Jurkat, Clone E6-1 (cell line): ENCODE measurements around the gene GPR84.
"Not testable (repeated sequence)": the region's sequence is repeated elsewhere in the genome, so short reads cannot be mapped to it uniquely, and the experiment has no call there.

ENCODE experiments used
- DNase-seq: peaks from one replicate; pipeline ENCODE4 v3.0.0-alpha.2; 2011; ENCODE audit warnings: low read depth, low spot score
- H3K4me3 ChIP-seq: 2 replicates; pipeline ENCODE4 v1.5.1; 2011; ENCODE audit warnings: mild to moderate bottlenecking, low read length, control low read depth, moderate library complexity

The GPR84 gene

DNA sequence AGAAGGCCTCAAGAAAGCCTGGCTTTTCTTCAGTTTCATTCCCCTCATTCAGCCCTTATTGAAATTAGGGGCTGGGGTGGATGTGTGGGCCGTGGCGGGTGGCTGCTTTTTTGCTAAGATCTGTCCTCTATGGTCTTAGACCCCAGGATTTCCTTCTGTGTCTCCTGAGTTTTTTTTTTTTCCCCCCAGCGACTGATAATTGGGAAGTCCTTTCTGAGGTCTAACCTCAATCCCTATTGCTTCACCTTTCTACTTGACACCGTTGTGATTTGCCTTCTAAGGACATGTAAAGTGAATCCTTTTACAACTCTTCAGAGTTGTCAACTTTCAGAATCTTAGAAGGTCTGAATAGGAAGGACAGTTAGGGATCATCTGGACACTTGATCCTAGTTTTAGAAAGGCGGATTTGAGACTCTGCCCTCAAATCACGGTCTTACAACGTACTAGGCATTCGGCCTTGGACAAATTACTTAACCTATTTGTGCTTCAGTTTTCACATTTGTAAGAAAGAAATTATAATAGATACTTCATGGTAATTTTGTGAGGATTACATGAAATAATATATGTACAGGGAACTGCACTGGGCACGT, 4.4 kb downstream of the GPR84 start:
- DNase-seq: no peak
- H3K4me3 ChIP-seq: peak overlapping the region; percentile 85

DNA sequence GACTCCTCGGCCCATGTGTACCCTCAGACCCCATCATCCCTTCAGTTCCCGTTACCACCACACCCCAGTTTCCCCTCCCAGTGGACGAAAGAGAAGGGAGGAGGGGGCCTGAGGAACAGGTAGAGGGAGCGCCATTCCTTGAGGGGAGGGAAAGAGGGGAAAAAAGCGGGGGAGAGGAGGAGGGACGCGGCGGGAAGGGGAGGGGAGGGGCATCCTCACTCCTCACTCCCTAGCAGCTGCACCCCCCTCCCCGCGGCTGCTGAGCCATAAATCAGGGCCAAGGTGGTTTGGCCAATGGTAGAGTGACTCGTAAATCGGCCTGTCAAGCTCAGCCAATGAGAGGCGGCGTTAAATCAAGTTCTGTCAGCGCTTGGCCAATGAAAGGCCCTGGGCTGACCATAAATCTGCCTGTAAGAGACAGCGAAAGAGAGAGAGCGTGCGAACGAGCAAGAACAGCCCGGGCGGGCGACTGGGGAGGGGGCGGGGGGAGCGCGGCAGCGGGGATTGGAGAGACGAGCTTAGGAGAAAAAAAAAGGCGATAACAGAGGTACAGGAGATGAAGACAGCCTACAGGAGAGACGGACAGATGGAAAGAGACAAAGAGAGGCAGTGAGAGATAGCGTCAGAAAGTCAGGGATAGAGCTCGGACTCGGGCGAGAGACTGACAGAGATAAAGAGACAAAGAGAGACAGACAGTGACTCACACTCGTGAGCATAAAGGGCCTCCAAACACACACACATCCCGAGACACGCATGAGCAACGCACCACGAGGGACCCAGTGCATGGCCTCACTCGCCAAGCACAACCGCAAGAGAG, 5.1 kb downstream of the GPR84 start:
- DNase-seq: peak; percentile 100
- H3K4me3 ChIP-seq: peak overlapping the region; percentile 85

GRCh38 chr12:54358191-54358944, 5.9 kb downstream of the GPR84 start:
- peak; percentile 82 for DNase-seq
- H3K4me3 ChIP-seq: peak overlapping the region; percentile 85

GRCh38 chr12:54357506-54358190, 6.6 kb downstream of the GPR84 start:
- no peak for DNase-seq

DNA sequence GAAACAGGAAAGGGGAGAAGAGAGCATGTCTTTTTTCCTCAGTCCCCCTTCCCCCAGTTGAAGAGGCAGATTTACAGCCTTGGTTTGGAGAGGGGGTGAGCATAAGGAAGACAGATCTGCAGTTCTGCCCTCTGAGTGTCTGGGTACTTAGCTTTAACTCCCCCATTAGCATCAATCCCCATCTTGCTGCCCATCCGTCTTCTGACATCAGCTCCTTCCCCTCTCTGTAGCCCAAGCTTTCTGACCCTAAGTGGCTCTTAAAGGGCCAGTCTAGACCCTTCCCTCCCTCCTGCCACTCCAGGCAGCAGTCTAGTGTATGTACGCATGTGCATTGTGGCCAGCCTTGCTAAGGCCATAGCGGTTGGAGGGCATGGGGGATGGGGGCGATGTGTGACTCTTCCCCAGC, 7.3 kb downstream of the GPR84 start:
- no peak for DNase-seq
- no peak overlapping the region for H3K4me3 ChIP-seq

More at GRCh38 chr12:54357506-54358190, 6.6 kb downstream of the GPR84 start:
- peak overlapping the region; percentile 85 for H3K4me3 ChIP-seq

- H3K4me3 ChIP-seq: no peak overlapping the region
- DNase-seq: no peak
These were observed 8.1 kb downstream of the GPR84 start for GRCh38 chr12:54356228-54356627.

- DNase-seq: no peak
- H3K4me3 ChIP-seq: no peak overlapping the region
These were observed 9.0 kb downstream of the GPR84 start for GRCh38 chr12:54355104-54355815.

DNA sequence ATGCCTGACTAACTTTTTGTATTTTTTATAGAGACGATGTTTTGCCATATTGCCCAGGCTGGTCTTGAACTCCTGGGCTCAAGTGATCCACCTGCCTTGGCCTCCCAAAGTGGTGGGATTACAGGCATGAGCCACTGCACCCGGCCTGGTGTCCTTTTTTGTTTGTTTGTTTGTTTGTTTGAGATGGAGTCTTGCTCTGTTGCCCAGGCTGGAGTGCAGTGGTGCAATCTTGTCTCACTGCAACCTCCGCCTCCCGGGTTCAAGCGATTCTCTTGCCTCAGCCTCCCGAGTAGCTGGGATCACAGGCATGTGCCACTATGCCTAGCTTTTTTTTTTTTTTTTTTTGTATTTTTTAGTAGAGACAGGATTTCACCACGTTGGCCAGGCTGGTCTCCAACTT, 10.0 kb downstream of the GPR84 start:
- not testable (repeated sequence) for H3K4me3 ChIP-seq, DNase-seq

DNA sequence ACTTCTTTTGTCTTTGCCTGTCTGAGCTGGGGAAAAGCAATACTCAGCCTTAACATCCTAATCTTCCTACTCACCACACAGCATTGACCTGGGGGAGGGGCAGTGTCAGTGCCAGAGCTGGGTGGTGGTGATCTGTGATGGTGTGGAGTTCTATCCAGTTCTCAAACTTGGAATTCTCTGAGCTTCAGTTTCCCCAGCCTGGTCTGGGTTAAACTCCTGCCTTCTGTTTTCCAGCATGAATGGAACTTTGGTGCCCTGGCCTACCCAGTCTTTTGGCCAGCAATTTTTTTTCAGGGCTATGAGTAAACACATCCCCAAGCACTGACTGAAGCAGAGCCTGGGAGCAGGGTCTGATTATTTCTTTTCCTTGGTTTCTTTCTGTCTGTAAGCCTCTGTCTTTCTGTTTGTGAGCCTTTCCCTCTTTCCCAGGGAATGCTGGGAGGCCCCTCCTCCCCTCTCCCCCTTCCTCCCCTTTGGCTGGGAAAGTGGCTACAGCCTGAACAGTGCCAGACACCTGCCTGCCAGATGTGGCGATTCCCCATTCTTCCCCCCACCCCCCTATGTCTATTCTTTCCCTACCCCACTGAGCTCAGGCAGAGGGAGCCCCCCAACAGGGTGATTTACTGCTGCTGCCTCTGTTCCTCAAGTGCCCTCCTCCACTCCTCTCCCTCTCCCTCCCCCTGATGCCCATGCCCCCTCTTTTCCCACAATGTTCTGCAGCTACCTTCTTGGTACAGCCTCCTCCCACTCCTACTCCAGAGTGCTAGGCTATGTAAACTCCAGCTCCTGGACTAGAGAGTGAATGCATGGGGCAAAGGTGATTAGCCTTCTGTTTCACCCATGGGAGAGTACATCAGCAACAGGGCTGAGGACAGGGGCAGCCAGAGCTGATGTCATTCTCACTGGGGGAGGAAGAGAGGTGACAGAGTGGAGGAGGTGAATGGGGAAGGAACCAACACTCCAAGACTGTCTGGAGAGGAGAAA, 11.1 kb downstream of the GPR84 start:
- no peak for DNase-seq
- H3K4me3 ChIP-seq: no peak overlapping the region

DNA sequence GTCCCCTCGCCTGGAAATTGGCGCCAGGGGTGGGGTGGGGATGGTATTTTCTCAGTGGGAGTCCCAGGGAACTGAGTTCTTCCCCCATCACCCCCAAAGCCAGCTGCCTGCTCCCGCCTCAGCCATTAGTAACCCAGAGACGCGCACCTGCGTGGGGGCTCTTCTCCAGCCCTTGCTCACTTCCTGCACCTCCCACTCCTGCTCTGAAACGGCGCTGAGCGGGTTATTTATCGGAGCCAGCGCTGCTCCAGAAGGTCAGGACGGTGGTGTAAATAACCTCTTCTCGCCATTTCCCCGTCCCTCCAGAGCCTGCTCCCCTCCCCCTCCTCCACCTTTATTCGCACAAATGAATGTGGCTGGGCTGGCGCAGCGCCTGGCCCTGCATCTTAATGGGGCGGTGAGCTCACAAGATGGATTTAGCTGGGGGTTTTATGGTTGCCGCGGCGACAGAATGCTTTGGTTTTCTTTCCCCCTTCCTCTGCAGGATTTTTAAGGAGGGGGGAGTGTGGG, 12.2 kb downstream of the GPR84 start:
- peak overlapping the region; percentile 50 for H3K4me3 ChIP-seq
- peak; percentile 48 for DNase-seq

- H3K4me3 ChIP-seq: no peak overlapping the region
- DNase-seq: no peak
These were observed 12.9 kb downstream of the GPR84 start for GRCh38 chr12:54351341-54351740.

DNA sequence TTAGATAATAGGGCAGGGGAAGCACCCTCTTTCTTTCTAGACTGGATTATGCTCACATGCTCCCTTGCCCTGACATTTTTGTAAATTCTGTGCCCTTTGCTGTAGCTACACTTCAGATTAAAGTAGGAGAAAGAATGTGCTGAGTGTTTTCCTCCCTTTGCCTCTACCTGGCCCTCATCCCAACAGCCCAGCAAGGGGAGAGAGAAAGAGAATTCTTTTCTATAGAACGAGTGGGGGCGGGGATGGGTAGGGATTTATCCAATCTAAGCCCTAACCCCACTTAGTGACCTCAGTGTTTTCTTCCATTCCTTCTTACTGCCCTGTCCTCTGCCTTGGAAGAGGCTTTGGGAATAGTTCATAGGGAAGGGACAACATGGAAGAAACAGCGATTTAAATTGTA, 13.5 kb downstream of the GPR84 start:
- no peak overlapping the region for H3K4me3 ChIP-seq
- DNase-seq: no peak

GRCh38 chr12:54349679-54350078, 14.6 kb downstream of the GPR84 start:
- no peak for DNase-seq
- no peak overlapping the region for H3K4me3 ChIP-seq

- DNase-seq: no peak
- H3K4me3 ChIP-seq: no peak overlapping the region
These were observed 15.2 kb downstream of the GPR84 start for GRCh38 chr12:54349036-54349435.

DNA sequence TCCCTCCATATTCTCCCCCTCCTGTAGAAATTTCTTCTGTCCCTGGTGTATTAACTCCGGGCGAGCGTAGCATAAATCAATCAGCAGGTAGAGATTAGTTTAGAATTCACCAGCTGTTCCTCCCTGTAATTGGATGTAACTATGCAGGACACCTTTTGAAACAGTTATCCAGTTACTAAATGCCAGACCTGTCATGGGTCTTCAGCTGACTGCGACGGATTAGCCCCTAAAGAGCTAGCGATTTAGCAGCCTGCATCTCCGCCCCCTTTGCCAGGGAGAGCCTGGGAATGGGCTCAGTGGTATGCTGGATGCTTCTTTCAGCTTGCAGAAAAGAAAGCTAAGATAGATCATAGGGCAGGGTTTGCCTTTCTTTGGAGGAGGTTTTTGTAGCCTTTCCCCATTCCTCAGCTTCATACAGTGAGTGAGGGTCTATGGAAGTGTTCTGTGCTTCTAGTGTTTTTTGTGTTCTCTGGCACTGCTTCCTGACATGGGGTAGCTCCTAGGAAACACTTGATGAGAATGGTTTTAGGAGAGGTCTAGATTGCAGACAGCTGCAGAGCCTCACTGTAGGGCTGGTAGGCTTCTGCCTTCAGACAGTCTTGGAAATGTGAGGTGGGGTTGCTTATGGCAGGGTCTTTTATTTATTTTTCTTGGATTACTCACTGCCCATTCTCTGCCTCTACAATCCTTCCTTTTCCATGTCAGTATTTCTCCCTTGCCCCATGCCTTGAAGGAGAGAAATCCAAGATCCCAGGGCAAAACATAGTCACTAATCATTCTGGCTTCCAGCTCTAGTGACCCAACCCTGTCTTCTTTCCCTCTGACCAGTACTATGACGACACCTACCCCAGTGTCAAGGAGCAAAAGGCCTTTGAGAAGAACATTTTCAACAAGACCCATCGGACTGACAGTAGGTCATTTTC, 22.6 kb downstream of the GPR84 start:
- DNase-seq: no peak
- no peak overlapping the region for H3K4me3 ChIP-seq

DNA sequence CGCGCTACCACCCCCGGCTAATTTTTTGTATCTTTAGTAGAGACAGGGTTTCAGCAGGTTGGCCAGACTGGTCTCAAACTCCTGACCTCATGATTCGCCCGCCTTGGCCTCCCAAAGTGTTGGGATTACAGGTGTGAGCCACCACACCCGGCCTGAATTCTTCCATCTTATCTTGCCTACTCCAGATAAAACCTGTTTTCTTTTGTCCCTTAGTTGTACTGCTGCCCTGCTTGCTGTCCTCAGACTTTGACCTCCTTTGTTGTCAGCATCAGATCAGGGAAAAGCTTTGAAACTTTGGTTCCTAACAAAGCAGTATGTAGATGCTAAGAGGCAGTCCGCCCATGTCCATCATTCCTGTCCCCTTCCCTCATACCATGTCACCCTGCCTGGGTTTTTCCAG, 23.4 kb downstream of the GPR84 start:
- no peak for DNase-seq
- H3K4me3 ChIP-seq: no peak overlapping the region
